Mesenteric fat pad (tissue), 1 donor: Measurements from ENCODE around the gene CENPM. TPM values are rescaled to one million over a fixed set of nuclear protein-coding genes. Genes with fewer than 3 reads are reported as not detected.

ENCODE experiments used
- DNase-seq: peaks from one replicate; pipeline ENCODE4 v3.0.0-alpha.2; 2020; ENCODE audit warnings: low spot score
- total RNA-seq: library from RNA; stranded (reverse); fragmentation: NEBNext Ultra II Directional; extraction: Animal tissue kit (Norgen Biotek cat#: 25700); gene quantifications from one replicate; pipeline ENCODE4 v1.2.1, GENCODE V29; 2021
- donor health status: DM: yes; HTN: yes; CAD: no.

Gene CENPM
- total RNA-seq, 1 donor from 2014 or later = not detected

- DNase-seq = no peak
These were observed 13.4 kb downstream of the CENPM start for GRCh38 chr22:41933411-41934177.

GRCh38 chr22:41932353-41932752, 14.6 kb downstream of the CENPM start:
- no peak for DNase-seq

- DNase-seq = no peak
These were observed 15.2 kb downstream of the CENPM start for GRCh38 chr22:41931701-41932269.

DNA sequence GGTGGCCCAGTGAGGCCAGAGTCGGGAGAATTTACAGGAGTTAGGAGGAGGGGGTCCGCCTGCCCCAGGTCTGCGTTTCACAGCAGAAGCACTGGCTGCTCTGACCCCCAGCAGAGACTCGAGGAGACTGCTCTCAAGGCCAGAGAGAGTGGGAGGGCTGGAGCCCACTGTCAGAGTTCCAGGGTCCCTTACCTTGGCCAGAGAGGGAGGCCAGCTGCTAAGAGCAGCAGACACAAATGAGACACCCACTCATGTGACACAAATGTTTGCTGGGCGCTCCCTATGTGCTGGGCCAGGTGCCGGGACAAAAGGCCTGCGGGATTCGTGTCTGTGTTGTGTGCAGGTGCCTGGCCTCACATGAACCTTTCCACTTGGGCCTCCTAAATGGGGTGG, 17.5 kb downstream of the CENPM start:
- no peak for DNase-seq

DNA sequence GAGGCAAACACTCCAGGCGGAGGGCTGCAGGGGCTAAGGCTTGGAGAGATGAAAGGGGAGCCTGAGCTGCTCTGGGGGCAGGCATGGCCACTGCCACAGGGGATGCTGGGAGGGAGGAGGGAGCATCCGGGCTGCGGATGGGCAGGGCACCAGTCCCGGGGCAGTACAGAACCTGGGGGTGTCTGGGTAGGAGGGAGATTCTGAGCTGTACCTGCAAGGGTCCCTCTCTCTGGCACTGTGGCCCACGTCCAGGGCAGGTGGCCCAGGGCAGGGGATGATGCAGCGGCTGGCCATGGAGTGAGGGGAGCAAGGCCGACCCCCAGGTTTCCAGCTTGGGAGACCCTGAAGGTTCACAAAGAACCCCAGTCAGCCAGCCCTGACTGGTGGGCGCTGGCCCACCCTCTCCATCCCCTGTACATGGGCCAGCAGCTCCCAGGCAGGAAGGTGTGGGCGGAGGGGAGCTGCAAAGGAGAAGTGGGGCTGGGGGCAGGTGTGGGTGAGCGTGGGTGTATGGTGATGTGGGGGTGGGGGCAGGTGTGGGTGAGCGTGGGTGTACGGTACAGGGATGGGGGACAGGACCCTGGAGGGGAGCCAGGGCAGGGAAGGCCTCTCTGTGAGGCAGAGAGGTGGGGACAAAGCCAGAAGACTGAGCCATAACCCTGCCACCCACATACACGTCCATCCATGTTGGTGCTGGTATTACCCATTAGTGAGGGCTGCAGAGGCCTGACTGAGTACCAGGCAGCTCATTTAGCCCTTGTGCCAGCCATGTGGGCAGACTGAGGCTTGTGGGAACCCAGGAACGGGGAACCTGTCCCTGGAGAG, 18.1 kb downstream of the CENPM start:
- DNase-seq = no peak

GRCh38 chr22:41927813-41928212, 19.1 kb downstream of the CENPM start:
- no peak for DNase-seq

- no peak for DNase-seq
These were observed 21.0 kb downstream of the CENPM start for GRCh38 chr22:41925783-41926460.

DNA sequence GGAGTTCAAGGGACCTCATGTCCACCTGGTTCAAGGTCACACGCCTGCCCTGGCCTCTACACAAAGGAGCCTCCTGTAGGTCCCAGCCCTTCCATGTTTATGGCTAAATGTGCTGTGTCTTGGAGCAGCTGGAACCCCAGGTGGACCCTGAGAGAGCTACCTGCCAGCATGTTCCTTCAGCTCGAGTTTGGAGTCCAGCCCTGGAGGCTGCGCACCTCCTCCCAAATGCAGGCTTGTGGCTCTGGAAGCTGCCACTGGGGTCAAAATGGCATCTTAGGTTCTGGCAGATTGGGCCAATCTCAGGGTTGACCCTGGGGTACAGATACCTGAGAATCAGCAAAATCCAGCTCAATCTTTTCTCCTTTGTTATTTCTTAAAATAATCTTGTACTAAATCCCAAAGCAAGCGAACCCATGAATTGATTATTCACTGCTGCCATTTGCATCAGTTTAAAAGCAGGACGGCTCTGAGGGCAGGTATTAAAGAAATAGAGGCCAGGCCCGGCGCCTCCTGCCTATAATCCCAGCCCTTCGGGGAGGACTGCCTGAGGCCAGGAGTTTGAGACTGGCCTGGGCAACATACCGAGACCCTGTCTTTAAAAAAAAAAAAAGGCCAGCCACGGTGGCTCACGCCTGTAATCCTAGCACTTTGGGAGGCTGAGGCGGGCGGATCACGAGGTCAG, 23.2 kb downstream of the CENPM start:
- DNase-seq = no peak

GRCh38 chr22:41922940-41923594, 23.9 kb downstream of the CENPM start:
- DNase-seq = no peak

- no peak for DNase-seq
These were observed 24.6 kb downstream of the CENPM start for GRCh38 chr22:41922328-41922727.

DNA sequence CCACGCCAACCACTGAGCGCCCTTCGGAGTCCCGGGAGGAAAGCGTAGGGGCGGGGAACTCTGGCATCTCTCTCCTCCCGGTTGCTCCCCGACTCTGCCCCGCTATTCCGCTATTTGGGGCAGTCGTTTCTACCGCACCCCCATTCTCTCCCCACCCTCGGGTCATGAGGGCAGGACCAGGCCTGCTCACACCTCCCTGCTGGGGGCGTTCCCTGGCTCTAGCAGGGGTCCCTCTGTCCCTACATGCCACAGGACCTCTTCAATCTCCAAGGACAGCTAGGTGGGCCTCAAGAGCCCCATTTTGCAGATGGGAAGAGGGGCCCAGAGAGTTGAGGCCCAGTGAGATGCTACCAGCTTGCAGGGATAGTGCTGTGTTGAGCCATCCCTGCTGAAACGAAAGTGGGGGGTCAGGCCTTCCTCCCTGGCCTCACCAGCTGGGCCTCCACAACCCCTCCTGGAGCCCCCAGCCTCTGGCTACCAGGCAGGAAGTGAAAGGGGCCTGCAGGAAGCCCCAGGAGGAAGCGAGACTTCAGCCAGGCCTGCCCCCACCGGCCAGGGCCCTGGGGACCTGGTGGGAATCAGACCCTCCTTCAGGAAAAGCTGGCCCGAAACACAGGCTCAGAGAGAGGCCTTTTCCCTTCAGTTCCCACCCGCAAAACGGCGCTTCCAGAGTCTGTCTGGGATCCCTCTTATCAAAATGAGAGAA, 26.5 kb downstream of the CENPM start:
- DNase-seq = no peak

DNA sequence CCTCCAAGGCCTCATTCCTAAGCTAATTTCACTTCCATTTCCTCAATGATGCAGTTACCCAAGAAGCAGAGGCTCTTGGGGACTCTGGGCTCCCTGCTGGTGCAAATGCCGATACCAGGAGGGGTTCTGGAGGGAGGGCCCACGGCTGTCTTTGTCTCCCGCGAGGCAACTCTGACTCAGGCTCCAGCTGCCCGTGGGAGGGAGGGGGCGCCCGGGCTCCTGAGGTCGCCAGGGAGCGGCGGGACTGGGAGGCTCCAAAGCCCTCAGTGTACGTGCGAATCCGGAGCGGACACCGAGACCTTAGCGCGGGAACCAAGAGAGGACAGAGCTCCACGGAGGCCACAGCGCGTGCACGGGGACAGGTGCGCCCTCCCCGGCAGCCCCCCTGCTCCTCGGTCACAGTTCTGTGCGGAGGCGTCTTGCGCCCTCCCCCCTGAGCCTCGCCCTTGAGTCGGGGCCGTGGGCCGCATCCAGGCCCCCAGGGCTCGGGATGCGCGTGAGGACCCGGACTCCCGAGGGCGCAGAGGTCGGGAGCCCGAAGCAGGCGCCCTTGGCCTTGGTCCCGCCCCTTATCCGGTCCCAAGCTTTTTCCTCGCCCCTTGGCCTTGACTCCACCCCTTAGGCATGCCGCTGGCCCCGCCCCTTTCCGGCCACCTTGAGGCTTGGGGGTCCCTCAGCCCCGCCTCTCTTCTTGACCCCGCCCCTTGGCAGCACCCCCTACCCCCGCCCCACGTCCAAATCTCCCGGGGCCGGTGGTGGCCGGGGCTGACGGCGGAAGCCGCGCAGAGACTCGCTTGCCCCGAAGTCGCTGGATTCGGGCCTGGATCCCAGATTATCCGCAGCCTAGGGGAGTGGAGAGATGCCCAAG, 27.4 kb downstream of the CENPM start:
- DNase-seq = no peak

- DNase-seq = no peak
These were observed 28.8 kb downstream of the CENPM start for GRCh38 chr22:41917903-41918791.

- DNase-seq = no peak
These were observed 29.5 kb downstream of the CENPM start for GRCh38 chr22:41917375-41917902.

DNA sequence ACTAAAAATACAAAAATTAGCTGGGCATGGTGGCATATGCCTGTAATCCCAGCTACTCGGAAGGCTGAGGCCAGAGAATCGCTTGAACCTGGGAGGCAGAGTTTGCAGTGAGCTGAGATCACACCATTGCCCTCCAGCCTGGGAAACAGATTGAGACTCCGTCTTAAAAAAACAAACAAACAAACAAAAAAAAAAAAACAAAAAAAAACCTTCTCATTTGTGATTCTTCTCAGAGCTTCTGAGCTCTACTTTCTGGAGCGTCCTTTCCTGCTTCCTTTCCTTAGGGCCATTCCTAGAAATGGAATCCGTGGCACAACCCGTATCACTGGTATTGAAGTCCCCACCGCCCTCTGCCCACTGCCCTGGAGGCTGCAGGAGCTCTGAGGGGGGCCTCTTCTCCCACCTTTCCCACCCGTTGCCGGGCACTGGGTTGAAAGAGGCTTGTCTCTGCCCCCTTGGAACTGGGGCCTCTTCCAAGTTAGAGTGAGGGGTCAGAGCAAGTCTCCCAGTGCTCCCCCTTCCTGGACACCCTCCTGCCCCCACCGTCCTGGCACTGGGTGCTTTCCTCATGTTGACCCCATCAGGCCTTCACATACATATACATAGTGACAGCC, 30.1 kb downstream of the CENPM start:
- DNase-seq = no peak

- DNase-seq = no peak
These were observed 31.0 kb downstream of the CENPM start for GRCh38 chr22:41915786-41916493.
